Gastroesophageal sphincter (tissue), 4 donors: Measurements from ENCODE around the gene PPRC1. TPM values are rescaled to one million over a fixed set of nuclear protein-coding genes. Genes with fewer than 3 reads are reported as not detected.
"Not testable (repeated sequence)": the region's sequence is repeated elsewhere in the genome, so short reads cannot be mapped to it uniquely, and the experiment has no call there.

Source experiments
- ATAC-seq: fragments of 150-250 bp; one replicate; pipeline ENCODE4 v1.9.1; 2016; ENCODE audit warnings: mild to moderate bottlenecking, moderate library complexity
- H3K27ac ChIP-seq, 4 donors: fragments of 200-600 bp; sonication (generic) in 3 of 4; 1 replicate in 3 of 4; 2 replicates in 1 of 4; pipeline ENCODE4 v1.5.1; 2016 to 2019
- H3K27me3 ChIP-seq: fragments of 200-600 bp; sonication (generic); one replicate; pipeline ENCODE4 v1.5.1; 2019
- H3K36me3 ChIP-seq, 2 donors: fragments of 200-600 bp; sonication (generic); one replicate each; pipeline ENCODE4 v1.5.1; 2019; ENCODE audit warnings: control low read depth in 1 of 2
- H3K4me1 ChIP-seq, 3 donors: fragments of 200-600 bp; sonication (generic); 1 replicate in 2 of 3; 2 replicates in 1 of 3; pipeline ENCODE4 v1.5.1; 2016 to 2019; ENCODE audit warnings: control low read depth in 2 of 3
- H3K4me3 ChIP-seq, 2 donors: fragments of 200-600 bp; sonication (generic); one replicate each; pipeline ENCODE4 v1.5.1; 2019; ENCODE audit warnings: mild to moderate bottlenecking in 1 of 2, moderate library complexity in 1 of 2
- H3K9me3 ChIP-seq, 3 donors: fragments of 200-600 bp; sonication (generic); one replicate each; pipeline ENCODE4 v1.5.1; 2017 to 2019; ENCODE audit warnings: control low read depth in 2 of 3
- CTCF ChIP-seq, 4 experiments: fragments of 200-600 bp in 2 of 4; fragments of 450-650 bp in 2 of 4; sonication (generic) in 1 of 4; IDR thresholded peaks; one replicate each; pipeline ENCODE4 v1.5.1; 2017 to 2019; ENCODE audit warnings: antibody characterized with exemption in 4 of 4, mild to moderate bottlenecking in 2 of 4, moderate library complexity in 2 of 4
- EP300 ChIP-seq: sonication (generic); formaldehyde crosslinking; IDR thresholded peaks from one replicate; pipeline ENCODE4 v1.6.1; 2017; ENCODE audit warnings: antibody characterized with exemption, mild to moderate bottlenecking
- POLR2A ChIP-seq, 2 donors: fragments of 450-650 bp; IDR thresholded peaks; one replicate each; pipeline ENCODE4 v1.6.1; 2017; ENCODE audit warnings: antibody characterized with exemption in 2 of 2, mild to moderate bottlenecking in 2 of 2, moderate library complexity in 1 of 2
- POLR2AphosphoS5 ChIP-seq: sonication (generic); formaldehyde crosslinking; IDR thresholded peaks from one replicate; pipeline ENCODE4 v1.6.1; 2017; ENCODE audit warnings: antibody characterized with exemption
- WGBS, 2 donors: methylation state at CpG; one replicate each; pipeline ENCODE4 v1.1.5; 2018; ENCODE audit warnings: low coverage in 1 of 2; 5-methylcytosine and 5-hydroxymethylcytosine counted together
- total RNA-seq, 4 donors: library from RNA; depleted of rRNA; stranded (reverse); fragments of >200 nt; gene quantifications; one replicate each; pipeline ENCODE4 v1.1.0, GENCODE V29; 2016

PPRC1 gene
- total RNA-seq, 4 donors from 2014 or later: 13.4 to 31.4 (median 17.8) TPM

GRCh38 chr10:102185811-102186527, 53.1 kb downstream of the PPRC1 start:
- Histone ChIP-seq H3K4me3 (no peak overlapping the region), H3K36me3 (no peaks in the 10 kb centered on the region), H3K9me3 (no peaks in the 10 kb centered on the region), H3K4me1 (peaks cover 0 to 5% (median 0%) of the 10 kb centered on the region in 3 donors), H3K27ac (peak overlapping the region in 2 of 4 donors; percentile 4 to 15), H3K27me3 (no peaks in the 10 kb centered on the region)
- TF ChIP-seq EP300 (no peak), POLR2A (IDR thresholded peaks at IDR 0.05) (no peak), CTCF (IDR thresholded peaks at IDR 0.05) (no peak), POLR2AphosphoS5 (no peak)
- 39 to 60% methylated on average over 4 to 7 of the region's 15 CpGs for WGBS, 2 donors
- peak; percentile 66 for ATAC-seq

GRCh38 chr10:102188298-102188940, 55.6 kb downstream of the PPRC1 start:
- peaks cover 0 to 5% (median 0%) of the 10 kb centered on the region in 3 donors for H3K4me1 ChIP-seq
- no peaks in the 10 kb centered on the region for H3K27me3 ChIP-seq
- TF ChIP-seq POLR2A (IDR thresholded peaks at IDR 0.05): no peak
- H3K36me3 ChIP-seq: no peaks in the 10 kb centered on the region
- ATAC-seq: no peak
- H3K9me3 ChIP-seq: no peaks in the 10 kb centered on the region
- H3K27ac ChIP-seq: no peak overlapping the region
- WGBS, 2 donors: no CpG with 5 or more reads among the region's 3 CpGs
- H3K4me3 ChIP-seq: no peak overlapping the region

DNA sequence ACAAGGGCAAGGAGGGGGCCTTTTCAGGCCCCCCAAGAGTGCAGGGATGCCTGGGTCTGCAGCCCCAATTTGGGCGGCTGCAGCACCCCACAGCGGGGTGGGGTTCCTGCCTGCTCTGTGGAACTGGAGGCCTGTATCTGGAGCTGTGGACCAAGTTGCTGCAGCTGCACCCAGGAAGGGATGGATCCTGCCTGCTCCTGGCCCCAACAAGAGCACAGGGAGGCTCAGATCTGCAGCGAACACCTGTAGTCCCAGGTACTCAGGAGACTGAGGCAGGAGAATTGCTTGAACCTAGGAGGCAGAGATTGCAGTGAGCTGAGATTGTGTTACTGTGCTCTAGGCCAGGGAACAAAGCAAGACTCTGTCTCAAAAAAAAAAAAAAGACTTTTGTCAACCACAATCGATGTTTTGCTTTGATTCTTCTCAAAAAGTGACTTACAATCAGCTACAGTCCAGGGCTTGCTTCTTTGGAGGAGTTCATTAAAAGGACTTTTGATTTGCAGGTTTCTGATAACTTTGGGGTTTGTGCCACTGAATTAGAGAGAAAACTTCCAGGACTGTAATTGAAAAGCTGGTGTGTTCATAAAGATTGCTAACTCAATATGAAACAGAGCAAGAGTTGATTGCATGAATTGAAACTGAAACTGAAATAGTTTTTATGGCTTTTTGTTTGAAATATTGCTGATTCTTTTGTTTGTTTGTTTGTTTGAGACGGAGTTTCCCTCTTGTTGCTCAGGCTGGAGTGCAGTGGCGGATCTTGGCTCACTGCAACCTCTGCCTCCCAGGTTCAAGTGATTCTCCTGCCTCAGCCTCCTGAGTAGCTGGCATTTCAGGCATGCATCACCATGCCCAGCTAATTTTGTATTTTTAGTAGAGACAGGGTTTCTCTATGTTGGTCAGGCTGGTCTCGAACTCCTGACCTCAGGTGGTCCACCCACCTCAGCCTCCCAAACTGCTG, 56.4 kb downstream of the PPRC1 start:
- not testable (repeated sequence) for H3K27ac ChIP-seq, H3K4me1 ChIP-seq

DNA sequence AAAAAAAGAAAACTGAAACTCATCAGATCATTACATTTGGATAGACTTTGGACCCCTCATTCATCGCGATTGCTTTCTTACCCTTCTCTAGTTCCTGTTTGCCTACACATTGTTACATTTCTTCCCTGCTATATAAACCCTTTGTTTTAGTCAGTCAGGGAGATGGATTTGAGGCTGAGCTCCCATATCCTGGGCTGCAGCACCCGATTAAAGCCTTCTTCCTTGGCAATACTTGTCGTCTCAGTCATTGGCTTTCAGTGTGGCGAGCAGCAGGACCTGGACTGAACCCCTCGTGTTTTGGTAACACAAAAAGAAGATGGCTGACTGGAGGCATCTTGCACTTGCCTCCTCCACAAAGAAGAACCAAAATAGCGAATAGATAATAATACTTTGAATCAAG, 59.1 kb downstream of the PPRC1 start:
- Histone ChIP-seq H3K9me3 (no peaks in the 10 kb centered on the region), H3K4me1 (peaks cover 0 to 5% (median 0%) of the 10 kb centered on the region in 3 donors), H3K4me3 (no peak overlapping the region), H3K27me3 (no peaks in the 10 kb centered on the region), H3K27ac (no peak overlapping the region), H3K36me3 (no peaks in the 10 kb centered on the region)
- TF ChIP-seq EP300 (no peak), POLR2AphosphoS5 (no peak), CTCF (IDR thresholded peaks at IDR 0.05) (no peak), POLR2A (IDR thresholded peaks at IDR 0.05) (no peak)
- WGBS, 2 donors: 77 to 95% methylated on average over 4 to 5 of the region's 7 CpGs
- no peak for ATAC-seq

More for the DNA sequence above, 56.4 kb downstream of the PPRC1 start:
- H3K9me3 ChIP-seq, H3K4me3 ChIP-seq, H3K36me3 ChIP-seq, H3K27me3 ChIP-seq, ATAC-seq: not testable (repeated sequence)
- WGBS, 2 donors: 47 to 54% methylated on average over 2 to 4 of the region's 7 CpGs

- TF ChIP-seq POLR2AphosphoS5: no peak
- no peak for TF ChIP-seq EP300
- no peak for TF ChIP-seq CTCF (IDR thresholded peaks at IDR 0.05)
- no peak for TF ChIP-seq POLR2A (IDR thresholded peaks at IDR 0.05)
- Histone ChIP-seq H3K27ac (no peak overlapping the region), H3K4me1 (no peaks in the 10 kb centered on the region), H3K9me3 (no peaks in the 10 kb centered on the region), H3K4me3 (no peak overlapping the region), H3K36me3 (no peaks in the 10 kb centered on the region), H3K27me3 (peaks cover 10% of the 10 kb centered on the region)
- no peak for ATAC-seq
- 84 to 93% methylated on average over 4 to 5 of the region's 6 CpGs for WGBS, 2 donors
These were observed 62.5 kb downstream of the PPRC1 start for GRCh38 chr10:102195296-102195870.
